Measurements from ENCODE around the gene RAB17. TPM values are rescaled to one million over a fixed set of nuclear protein-coding genes. Genes with fewer than 3 reads are reported as not detected.

RAB17 gene
- total RNA-seq, 6 experiments from 2014 or later: 0.13 to 0.36 (median 0.25) TPM; not detected in 2

DNA sequence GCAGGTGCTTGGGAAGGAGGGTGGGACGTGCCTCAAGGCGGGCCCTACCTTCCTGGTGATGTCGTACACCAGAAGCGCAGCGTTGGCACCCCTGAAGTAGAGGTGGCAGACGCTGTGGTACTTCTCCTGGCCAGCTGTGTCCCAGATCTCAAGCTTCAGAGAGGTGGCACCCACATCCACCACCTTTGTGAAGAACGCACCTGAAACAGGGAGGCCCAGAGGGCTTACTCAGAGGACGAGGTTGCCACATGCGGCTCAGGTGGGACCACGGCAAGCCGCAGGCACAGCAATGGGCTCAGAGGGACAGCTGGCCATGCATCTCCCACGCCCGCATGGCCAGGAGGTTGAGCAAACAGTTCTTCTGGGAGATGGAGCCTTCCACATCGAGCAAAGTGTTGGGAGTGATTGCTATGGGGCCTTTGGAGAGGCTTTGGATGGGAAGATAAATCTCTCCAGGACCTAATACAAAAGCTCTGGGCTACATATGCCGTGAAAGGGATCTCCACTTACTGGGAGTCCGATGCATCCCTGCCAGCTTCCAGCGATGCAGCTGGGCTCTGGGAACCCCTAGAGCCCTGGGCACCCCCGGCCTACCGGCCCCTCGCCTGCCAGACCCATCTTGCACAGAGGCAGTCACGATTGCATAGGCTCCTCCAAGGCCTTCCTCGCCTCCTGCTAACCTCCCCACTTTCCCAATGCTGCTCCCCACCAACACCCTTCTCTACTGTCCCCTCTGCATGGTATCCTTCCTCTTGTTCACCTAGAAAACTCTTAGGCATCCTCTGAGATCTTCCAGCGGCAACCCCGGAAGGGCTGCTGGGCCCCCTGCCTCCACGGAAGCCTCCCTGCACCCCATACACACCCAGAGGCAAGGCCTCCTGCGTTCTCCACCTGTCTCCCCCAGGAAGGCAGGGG lies 12.3 kb downstream of the RAB17 start:
- Mint-ChIP-seq H3K4me1 (ENCODE audit: low read depth) (peaks cover 12% of the 10 kb centered on the region), H3K36me3 (ENCODE audit: low read depth) (no peaks in the 10 kb centered on the region), H3K9me3 (no peaks in the 10 kb centered on the region), H3K27me3 (ENCODE audit: insufficient read depth) (peaks cover 9% of the 10 kb centered on the region), H3K4me3 (no peak overlapping the region), H3K27ac (no peak overlapping the region)
- TF ChIP-seq, protein P1, sequence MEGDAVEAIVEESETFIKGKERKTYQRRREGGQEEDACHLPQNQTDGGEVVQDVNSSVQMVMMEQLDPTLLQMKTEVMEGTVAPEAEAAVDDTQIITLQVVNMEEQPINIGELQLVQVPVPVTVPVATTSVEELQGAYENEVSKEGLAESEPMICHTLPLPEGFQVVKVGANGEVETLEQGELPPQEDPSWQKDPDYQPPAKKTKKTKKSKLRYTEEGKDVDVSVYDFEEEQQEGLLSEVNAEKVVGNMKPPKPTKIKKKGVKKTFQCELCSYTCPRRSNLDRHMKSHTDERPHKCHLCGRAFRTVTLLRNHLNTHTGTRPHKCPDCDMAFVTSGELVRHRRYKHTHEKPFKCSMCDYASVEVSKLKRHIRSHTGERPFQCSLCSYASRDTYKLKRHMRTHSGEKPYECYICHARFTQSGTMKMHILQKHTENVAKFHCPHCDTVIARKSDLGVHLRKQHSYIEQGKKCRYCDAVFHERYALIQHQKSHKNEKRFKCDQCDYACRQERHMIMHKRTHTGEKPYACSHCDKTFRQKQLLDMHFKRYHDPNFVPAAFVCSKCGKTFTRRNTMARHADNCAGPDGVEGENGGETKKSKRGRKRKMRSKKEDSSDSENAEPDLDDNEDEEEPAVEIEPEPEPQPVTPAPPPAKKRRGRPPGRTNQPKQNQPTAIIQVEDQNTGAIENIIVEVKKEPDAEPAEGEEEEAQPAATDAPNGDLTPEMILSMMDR (IDR thresholded peaks at IDR 0.05): no peak
- no peak for DNase-seq

DNA sequence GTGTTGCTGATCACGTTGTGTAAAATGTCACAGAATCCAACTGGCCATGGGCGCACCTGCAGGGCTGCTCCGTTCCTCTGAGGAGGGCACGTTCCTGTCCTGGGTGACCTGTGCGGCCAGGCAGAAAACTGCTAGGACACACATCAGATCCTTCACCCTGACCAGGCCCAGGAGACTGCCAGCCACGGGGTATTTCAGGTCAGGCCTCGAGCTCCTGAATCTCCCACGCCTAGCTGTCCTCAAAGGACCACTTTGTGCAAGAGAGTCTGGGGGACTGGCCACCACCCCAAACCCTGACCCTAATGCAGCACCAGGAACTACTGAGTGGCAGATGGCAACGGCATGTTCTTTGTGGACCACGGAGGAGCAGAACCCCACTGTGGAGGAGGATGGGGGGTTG lies 13.1 kb downstream of the RAB17 start:
- Mint-ChIP-seq H3K4me1 (ENCODE audit: low read depth) (peaks cover 14% of the 10 kb centered on the region), H3K27ac (no peak overlapping the region), H3K4me3 (no peak overlapping the region), H3K36me3 (ENCODE audit: low read depth) (no peaks in the 10 kb centered on the region), H3K9me3 (no peaks in the 10 kb centered on the region), H3K27me3 (ENCODE audit: insufficient read depth) (peaks cover 9% of the 10 kb centered on the region)
- TF ChIP-seq, protein P1 (IDR thresholded peaks at IDR 0.05): no peak
- DNase-seq: no peak

DNA sequence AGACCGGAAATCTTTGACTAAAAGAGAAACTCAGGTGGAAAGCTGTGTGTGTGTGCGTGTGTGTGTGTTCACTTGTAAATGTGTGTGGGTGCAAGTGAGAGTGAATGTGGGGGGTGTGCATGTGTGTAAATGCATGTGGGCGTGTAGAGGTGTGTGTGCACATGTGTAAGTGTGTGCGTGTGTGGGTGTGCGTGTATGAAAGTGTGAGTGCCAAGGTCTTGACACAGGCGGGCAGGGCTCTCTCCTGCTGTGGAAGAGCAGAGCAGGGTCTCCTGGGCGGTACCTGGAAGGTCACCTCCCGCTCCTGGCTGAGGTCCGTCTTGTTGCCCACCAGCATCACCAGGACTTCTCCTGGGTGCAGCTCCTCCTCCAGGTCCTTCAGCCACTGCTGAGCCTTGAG lies 13.6 kb downstream of the RAB17 start:
- no peaks in the 10 kb centered on the region for H3K36me3 Mint-ChIP-seq (ENCODE audit: low read depth)
- TF ChIP-seq, protein P1 (IDR thresholded peaks at IDR 0.05): no peak
- no peak overlapping the region for H3K4me3 Mint-ChIP-seq
- no peaks in the 10 kb centered on the region for H3K9me3 Mint-ChIP-seq
- peaks cover 14% of the 10 kb centered on the region for H3K4me1 Mint-ChIP-seq (ENCODE audit: low read depth)
- H3K27ac Mint-ChIP-seq: no peak overlapping the region
- peaks cover 9% of the 10 kb centered on the region for H3K27me3 Mint-ChIP-seq (ENCODE audit: insufficient read depth)
- DNase-seq: no peak

DNA sequence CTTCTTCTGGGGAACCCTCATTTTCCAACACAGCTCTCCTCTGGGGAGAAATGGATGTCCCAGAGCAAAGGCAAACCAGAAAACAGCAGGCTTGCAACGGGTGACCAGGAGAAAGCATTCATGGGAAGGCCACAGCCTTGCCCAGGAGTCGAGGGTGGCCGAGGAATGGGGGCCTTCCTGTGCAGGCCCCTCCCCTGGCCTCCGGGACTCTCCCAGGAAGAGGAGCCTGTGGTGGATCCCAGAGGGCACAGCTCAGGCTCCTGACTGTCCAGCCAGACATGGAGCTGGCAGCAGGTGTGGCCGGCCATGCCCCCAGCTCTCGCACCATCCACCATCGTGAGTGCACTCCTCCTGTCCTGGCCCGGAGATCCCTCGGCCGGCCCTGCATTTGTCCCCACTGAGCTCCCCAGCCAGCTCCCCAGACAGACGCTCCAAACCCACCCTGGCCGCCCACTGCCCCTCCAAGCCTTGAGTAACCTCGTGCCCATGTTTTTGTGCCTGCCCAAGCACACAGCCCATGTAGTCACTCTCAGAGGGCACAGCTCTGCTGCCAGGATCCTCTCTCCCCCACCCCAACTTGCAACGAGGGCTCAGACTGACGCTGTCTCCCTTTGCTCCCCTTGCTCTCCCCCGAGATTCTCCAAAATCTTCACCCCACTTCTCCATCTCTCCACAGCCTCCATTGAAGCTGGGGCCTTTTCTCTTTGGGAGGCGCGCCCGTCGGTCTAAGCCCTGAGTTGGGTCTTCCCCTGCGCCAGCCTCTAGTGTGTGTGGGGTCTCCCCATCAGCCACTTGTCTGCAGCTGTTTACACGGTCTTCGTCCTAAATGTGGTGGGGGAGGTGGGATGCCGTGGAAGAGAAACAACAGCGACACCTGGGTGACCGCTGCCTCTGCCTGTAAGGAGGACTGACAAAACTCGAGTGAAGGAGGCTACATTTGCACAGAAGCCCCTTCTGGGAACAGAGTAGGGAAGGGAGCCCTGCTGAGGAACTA lies 14.4 kb downstream of the RAB17 start:
- Mint-ChIP-seq H3K4me1 (ENCODE audit: low read depth) (peaks cover 13% of the 10 kb centered on the region), H3K4me3 (no peak overlapping the region), H3K27ac (no peak overlapping the region), H3K36me3 (ENCODE audit: low read depth) (no peaks in the 10 kb centered on the region), H3K27me3 (ENCODE audit: insufficient read depth) (peaks cover 8% of the 10 kb centered on the region), H3K9me3 (no peaks in the 10 kb centered on the region)
- TF ChIP-seq, protein P1 (IDR thresholded peaks at IDR 0.05): no peak
- DNase-seq: no peak
